Activated B cell treated with CpG ODN at 0.5 μM for 24 hours (primary cell): Measurements from ENCODE around the gene FLOT2. TPM values are rescaled to one million over a fixed set of nuclear protein-coding genes. Genes with fewer than 3 reads are reported as not detected.

Experiments
- ATAC-seq: fragments of 200-7000 bp; cut with Tn5 transposase; one replicate; pipeline ENCODE4 v1.10.0; 2021; ENCODE audit warnings: low read depth, mild to moderate bottlenecking, moderate library complexity
- CTCF ChIA-PET: fragments of 350-600 bp; sonication (Branson Sonifier 250); formaldehyde crosslinking; loops from one replicate; lab custom pipeline; 2021; ENCODE audit warnings: antibody characterized with exemption; lab: Charles Lee
- POLR2A ChIA-PET: fragments of 350-600 bp; sonication (Branson Sonifier 250); formaldehyde crosslinking; loops from one replicate; lab custom pipeline; 2021; ENCODE audit warnings: antibody characterized with exemption; lab: Charles Lee
- DNase-seq: peaks from one replicate; pipeline ENCODE4 v3.0.0; 2022
- H3K27ac Mint-ChIP-seq: one replicate; pipeline ENCODE4 v1.8.0; 2020; ENCODE audit warnings: mixed read lengths
- H3K27me3 Mint-ChIP-seq: one replicate; pipeline ENCODE4 v1.8.0; 2021; ENCODE audit warnings: mixed read lengths
- H3K36me3 Mint-ChIP-seq: one replicate; pipeline ENCODE4 v1.8.0; 2021; ENCODE audit warnings: low read depth, mixed read lengths
- H3K4me1 Mint-ChIP-seq: one replicate; pipeline ENCODE4 v1.8.0; 2021; ENCODE audit warnings: mixed read lengths
- H3K4me3 Mint-ChIP-seq: one replicate; pipeline ENCODE4 v1.8.0; 2020; ENCODE audit warnings: mild to moderate bottlenecking, mixed read lengths
- H3K9me3 Mint-ChIP-seq: one replicate; pipeline ENCODE4 v1.8.0; 2020; ENCODE audit warnings: mixed read lengths
- CTCF ChIP-seq: fragments of 200-600 bp; IDR thresholded peaks from one replicate; pipeline ENCODE4 v1.8.0; 2022; ENCODE audit warnings: antibody characterized with exemption, mild to moderate bottlenecking
- intact Hi-C: fragments of 100-400 bp; cut with micrococcal nuclease; formaldehyde crosslinking; loops from one replicate; pipeline ENCODE4 v1.15.1; 2024
- total RNA-seq: library from RNA; stranded (reverse); gene quantifications from 2 replicates; pipeline ENCODE4 v1.2.3, GENCODE V29; 2022

The FLOT2 gene
- 303 and 321 TPM in 2 replicates for total RNA-seq

GRCh38 chr17:28896884-28897768 lies at the start of gene FLOT2:
TSS of gene FLOT2 (minus strand) at chr17:28897733. CDS start at chr17:28897574, 159 bp downstream.
- ChIA-PET POLR2A (interaction anchor here (0.6 to 8.1 kb wide), 25 partner anchors 9 to 186 kb away, joined by 3 to 81 read pairs (median 7); partner anchors contain the start of genes ERAL1, FAM222B, NEK8 and PHF12), CTCF (interaction anchor here (0.6 to 10.4 kb wide), 9 partner anchors 9 to 171 kb away, joined by 3 to 90 read pairs (median 7); partner anchors contain the start of genes FAM222B and TLCD1)
- H3K9me3 Mint-ChIP-seq = no peaks in the 10 kb centered on the region
- peaks cover 47% of the 10 kb centered on the region for H3K36me3 Mint-ChIP-seq
- DNase-seq = peak; percentile 66
- peak within 1 kb of the TSS; percentile 86 for H3K27ac Mint-ChIP-seq
- intact Hi-C loops = loop anchor here (1.0 kb wide), 3 partner anchors 9 to 169 kb away; partner anchors contain the start of gene NEK8
- H3K27me3 Mint-ChIP-seq = no peaks in the 10 kb centered on the region
- TF ChIP-seq CTCF = no peak
- peaks cover 81% of the 10 kb centered on the region for H3K4me1 Mint-ChIP-seq
- H3K4me3 Mint-ChIP-seq = peak within 1 kb of the TSS; percentile 96
- ATAC-seq = peak; percentile 58

GRCh38 chr17:28946239-28946638 lies 48.7 kb upstream of the FLOT2 start:
- no peak overlapping the region for H3K4me3 Mint-ChIP-seq
- ChIA-PET CTCF (interaction anchor here (1.5 kb wide), 1 partner anchor 219 kb away, joined by 6 read pairs; the partner anchor contains the start of gene TLCD1), POLR2A (no interaction called here)
- peaks cover 54% of the 10 kb centered on the region for H3K36me3 Mint-ChIP-seq
- intact Hi-C loops = no loop called here
- peak overlapping the region; percentile 24 for H3K27ac Mint-ChIP-seq
- ATAC-seq = no peak
- H3K9me3 Mint-ChIP-seq = no peaks in the 10 kb centered on the region
- TF ChIP-seq CTCF = no peak
- peaks cover 68% of the 10 kb centered on the region for H3K4me1 Mint-ChIP-seq
- H3K27me3 Mint-ChIP-seq = no peaks in the 10 kb centered on the region
- no peak for DNase-seq

DNA sequence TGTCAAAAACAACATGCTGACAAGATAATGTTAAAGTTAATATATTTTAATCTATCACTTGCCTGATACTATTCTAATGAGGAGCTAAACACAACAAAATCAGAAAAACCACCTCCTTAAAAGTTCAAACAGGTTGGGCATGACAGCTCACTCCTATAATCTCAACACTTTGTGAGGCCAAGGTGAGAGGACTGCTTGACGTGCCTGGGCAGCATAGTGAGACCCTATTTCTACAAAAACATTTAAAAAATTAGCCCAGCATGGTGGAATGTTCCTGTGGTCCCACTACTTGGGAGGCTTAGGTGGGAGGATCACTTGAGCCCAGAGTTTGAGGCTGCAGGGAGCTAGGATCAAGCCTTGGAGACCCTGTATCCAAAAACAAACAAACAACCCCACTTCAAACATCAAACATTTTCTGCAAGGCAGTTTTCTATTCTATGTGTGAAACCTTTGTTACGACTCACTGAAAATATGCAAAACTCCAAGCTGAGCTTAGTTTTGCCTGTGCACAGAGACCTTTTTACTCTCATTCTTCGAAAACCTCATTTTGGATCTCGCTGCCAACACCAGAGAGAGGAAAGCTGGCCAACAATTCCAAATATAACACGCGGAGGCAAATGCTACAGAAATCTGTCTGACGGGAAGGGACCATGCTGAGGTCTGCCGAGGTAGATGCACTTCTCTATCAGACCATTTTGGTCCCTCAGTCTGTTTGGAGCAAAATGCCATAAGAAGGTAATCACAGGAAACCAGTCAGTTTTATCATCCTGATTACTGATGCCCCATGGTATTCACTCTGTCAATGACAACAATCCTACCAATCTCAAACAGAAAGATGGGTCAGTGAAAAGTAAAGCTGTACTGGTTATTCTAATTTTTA lies 47.6 kb upstream of the FLOT2 start:
- DNase-seq = no peak
- H3K4me3 Mint-ChIP-seq = peak overlapping the region; percentile 65
- H3K9me3 Mint-ChIP-seq = no peaks in the 10 kb centered on the region
- peaks cover 53% of the 10 kb centered on the region for H3K36me3 Mint-ChIP-seq
- peak overlapping the region; percentile 20 for H3K27ac Mint-ChIP-seq
- H3K4me1 Mint-ChIP-seq = peaks cover 80% of the 10 kb centered on the region
- intact Hi-C loops = no loop called here
- TF ChIP-seq CTCF = no peak
- ChIA-PET CTCF (interaction anchor here (0.5 to 1.5 kb wide), 5 partner anchors 8 to 218 kb away, joined by 3 to 6 read pairs (median 3); partner anchors contain the start of gene TLCD1), POLR2A (interaction anchor here (0.6 to 1.1 kb wide), 6 partner anchors 10 to 225 kb away, joined by 3 to 6 read pairs (median 3); partner anchors contain the start of genes RPL23A and TLCD1)
- no peak for ATAC-seq
- no peaks in the 10 kb centered on the region for H3K27me3 Mint-ChIP-seq

GRCh38 chr17:28944343-28944742 lies 46.8 kb upstream of the FLOT2 start:
- ATAC-seq = no peak
- H3K4me1 Mint-ChIP-seq = peaks cover 86% of the 10 kb centered on the region
- no peak overlapping the region for H3K27ac Mint-ChIP-seq

More at GRCh38 chr17:28944343-28944742, 46.8 kb upstream of the FLOT2 start:
- Mint-ChIP-seq H3K4me3 (no peak overlapping the region), H3K36me3 (peaks cover 58% of the 10 kb centered on the region), H3K27me3 (no peaks in the 10 kb centered on the region), H3K9me3 (no peaks in the 10 kb centered on the region)
- ChIA-PET CTCF (interaction anchor here (1.3 kb wide), 1 partner anchor 9 kb away, joined by 5 read pairs; no protein-coding TSS in a partner anchor), POLR2A (interaction anchor here (0.6 to 1.1 kb wide), 4 partner anchors 50 to 224 kb away, joined by 3 to 16 read pairs (median 3); partner anchors contain the start of gene RPL23A)
- no peak for TF ChIP-seq CTCF
- no peak for DNase-seq
- intact Hi-C loops = no loop called here
